HL-60/S4 (cell line): ENCODE results near the gene DDAH1.

Experiments
- in situ Hi-C: fragments of 300-500 bp; cut with MboI; formaldehyde crosslinking; loops from 2 replicates; pipeline ENCODE4 v1.14.3; 2022; ENCODE audit warnings: low sequenced_read_pairs

The DDAH1 gene

DNA sequence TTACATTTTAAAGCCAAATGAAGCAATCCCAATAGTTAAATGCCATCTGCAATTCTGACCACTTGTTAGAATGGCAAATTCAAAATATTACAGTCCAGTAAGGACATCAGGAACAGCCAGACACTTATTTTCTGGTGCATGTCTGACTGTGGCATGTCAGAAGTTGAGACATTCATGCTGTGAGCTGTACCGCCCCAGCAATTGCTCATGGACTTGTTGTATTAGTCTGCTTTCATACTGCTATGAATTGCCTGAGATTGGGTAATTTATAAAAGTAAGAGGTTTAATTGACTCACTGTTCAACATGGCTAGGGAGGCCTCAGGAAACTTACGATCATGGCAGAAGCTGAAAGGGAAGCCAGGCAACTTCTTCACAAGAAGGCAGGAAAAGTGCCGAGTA lies 19.1 kb downstream of the DDAH1 start:
- in situ Hi-C loops: no loop called here

- in situ Hi-C loops: no loop called here
These were observed 20.6 kb downstream of the DDAH1 start for GRCh38 chr1:85444381-85444780.

DNA sequence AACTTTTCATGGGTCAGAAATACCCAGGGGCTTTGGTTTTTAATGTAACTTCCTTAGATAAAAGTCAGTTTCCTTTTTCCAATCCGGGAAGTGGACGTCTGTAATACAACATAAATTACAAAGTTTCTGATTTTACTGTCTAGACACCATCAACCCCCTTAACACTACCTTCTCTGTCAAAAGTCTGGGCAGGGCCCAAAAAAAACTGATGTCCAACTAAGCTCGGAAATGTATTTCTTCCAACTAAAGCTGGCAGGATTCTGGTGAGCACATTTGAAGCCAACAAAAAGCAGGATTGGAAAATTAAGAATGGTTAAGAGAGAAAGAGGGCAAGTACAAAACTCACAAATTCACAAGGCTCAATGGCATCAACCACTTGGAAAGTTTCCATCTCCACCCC lies 24.3 kb downstream of the DDAH1 start:
- in situ Hi-C loops: no loop called here

DNA sequence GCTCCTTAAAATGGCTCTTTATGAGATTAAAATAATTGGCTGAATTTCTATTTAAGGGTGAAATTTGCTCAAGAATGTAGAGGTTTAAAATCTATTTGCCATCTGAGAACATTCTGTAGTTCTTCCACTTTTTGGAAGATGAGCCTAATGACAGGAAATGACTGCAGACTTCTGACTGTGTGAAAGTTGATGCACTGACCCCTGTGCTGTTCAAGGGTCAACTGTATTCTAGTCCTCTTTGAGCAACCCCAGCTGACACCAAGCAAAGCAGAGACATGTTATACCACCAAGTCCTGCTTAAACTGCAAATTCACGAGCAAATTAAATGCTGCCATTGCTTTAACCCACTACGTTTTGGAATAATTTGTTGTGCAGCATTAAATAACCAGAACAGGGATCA lies 26.6 kb downstream of the DDAH1 start:
- in situ Hi-C loops: no loop called here

DNA sequence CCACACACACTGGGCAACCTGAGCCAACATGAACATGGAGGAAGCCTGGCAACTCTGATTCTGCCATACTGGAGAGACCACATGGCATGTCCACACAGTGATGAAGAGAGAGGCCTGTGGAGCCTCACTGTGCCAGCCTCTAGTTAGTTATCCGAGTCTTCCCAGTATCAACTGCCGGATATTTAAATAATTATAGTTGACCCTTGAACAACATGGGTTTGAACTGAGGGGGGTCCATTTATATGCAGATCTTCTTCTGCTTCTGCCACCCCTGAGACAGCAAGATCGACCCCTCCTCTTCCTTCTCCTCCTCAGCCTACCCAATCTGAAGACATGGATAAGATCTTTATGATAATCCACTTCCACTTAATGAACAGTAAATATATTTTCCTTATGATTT lies 27.8 kb downstream of the DDAH1 start:
- in situ Hi-C loops: no loop called here

- in situ Hi-C loops: no loop called here
These were observed 31.9 kb downstream of the DDAH1 start for GRCh38 chr1:85433096-85433495.

GRCh38 chr1:85428471-85429089 lies 36.4 kb downstream of the DDAH1 start:
- in situ Hi-C loops: no loop called here

GRCh38 chr1:85427849-85428248 lies 37.1 kb downstream of the DDAH1 start:
- in situ Hi-C loops: no loop called here

GRCh38 chr1:85427331-85427730 lies 37.6 kb downstream of the DDAH1 start:
- in situ Hi-C loops: no loop called here

DNA sequence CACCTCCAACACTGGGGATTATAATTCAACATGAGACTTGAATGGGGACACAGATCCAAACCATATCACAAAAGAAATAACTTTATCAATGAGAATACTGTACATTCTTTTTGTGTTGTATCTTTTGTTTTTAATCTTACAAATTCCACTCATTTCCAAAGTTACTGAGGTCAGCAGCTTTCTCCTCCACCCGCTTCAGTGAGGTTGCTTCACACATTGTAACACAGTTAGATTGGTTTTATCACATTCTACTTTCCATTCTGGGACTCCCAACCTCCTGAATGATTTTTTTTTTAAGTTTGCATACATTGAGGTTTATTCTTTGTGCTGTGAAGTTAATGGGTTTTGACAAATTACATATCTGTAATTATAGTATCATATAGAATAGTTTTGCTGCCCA lies 43.8 kb downstream of the DDAH1 start:
- in situ Hi-C loops: no loop called here

- in situ Hi-C loops: no loop called here
These were observed 44.8 kb downstream of the DDAH1 start for GRCh38 chr1:85420199-85420598.

GRCh38 chr1:85417876-85418275 lies 47.1 kb downstream of the DDAH1 start:
- in situ Hi-C loops: no loop called here

- in situ Hi-C loops: no loop called here
These were observed 47.9 kb downstream of the DDAH1 start for GRCh38 chr1:85417017-85417416.

DNA sequence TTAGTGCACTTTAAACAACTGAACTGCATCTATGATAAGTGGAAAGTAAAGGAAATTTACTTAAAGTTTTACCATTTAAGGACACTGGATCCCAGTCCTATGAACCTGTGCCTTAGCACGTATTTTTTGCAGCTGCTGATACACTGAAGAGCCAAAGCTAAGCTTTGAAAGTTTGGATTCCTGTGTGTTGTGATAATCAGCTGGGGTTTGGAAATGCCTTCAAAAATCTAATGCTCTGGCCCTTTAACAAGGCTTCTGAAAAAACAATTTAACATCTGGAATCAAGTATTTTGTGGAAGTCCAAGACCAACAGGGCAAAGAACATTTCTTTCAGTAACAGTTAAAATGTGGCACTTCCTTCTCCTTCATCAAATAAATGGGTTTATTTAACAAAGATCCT lies 51.8 kb downstream of the DDAH1 start:
- in situ Hi-C loops: no loop called here

GRCh38 chr1:85411567-85412305 lies 53.2 kb downstream of the DDAH1 start:
- in situ Hi-C loops: no loop called here

DNA sequence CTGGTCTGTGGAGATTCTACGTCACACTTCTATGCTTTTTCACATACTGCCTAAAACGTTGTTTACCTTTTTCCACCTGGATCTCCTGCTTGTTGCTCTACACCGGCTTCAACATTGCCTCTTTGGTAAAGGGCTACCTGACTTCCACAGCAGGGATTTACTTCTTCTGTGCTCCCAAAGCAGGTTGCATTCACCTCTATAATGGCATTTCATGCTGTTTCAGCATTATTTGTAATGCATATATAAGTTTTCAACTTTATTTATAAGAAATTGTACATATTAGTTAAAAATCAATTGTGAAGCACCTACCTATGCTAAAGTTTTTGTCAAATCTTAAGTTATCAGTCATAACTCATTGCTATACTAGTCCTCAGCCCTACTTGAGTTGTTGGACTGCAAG lies 55.4 kb downstream of the DDAH1 start:
- in situ Hi-C loops: no loop called here

DNA sequence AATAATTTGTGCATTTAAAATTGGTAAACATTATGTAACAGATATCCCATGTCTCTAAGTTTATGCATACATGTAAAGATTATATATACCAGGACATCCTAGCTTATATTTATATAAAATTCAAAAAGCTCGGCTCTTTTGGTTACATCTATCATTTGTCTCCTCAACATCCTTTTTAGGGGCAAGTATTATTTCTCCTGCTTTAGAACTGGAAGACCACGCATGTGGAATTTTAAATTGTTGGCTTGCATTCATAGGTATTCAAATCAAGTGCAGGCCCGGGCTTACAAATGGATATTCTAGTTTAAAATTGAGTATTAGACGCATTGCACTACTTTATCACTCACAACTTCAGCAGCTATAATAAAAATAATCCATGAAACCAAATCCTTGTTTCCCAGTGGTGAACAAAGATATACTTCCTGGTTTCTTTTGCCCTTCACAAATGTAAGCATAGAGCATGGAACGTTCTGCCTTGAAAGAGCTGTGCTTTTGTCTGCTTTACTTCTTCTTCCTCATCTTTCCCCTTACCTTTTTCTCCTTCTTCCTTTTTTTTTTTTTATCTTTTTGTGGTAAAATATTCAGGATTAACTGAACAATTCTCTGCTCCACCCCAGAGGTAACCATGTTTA lies 57.1 kb downstream of the DDAH1 start:
- in situ Hi-C loops: no loop called here

DNA sequence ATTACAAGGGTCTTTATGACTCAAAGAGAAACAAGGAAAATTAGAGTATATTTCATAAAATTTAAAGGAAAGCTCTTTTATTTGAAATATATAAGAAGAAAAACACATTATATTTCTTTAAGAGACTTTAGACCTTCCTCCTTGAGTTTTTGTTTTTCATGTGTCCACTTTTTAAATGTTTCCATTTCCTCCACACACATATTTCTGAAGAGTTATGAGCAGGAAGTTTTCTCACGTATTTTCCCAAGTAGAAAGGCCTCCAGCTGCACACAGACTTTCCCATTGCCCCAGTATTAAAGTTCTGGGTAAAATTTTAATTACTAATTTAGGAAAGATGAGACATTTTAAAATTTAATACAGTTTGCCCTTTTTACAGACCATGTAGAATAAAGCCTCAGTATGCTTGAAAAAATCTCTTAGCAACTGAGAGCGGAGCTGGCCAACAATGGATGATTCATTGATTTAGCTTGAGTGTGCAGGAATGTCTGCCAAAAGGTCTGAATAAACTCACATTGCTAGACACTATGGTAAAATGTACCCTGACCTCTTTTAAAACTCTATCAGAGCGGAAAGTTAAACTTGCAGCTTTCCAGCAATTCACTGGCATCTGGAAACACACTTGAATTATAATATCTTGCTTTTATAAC lies 57.9 kb downstream of the DDAH1 start:
- in situ Hi-C loops: no loop called here

DNA sequence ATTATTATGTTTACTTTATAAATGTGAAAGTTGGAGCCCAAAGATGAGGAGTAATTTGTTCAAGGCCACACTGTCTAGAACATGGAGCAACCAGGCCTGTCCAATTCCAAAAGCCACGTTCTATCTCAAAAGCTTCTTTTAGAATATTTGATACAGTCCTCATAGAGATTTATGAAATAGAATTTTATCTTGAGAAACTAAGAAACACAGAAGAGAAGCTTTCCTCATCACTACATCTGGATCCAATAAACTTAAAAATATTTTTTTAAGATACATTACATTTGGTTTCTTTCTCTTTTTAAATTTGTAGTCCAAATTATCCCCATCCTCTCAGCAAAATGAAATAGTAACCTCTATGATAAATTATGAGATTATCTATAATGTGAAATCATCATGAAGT lies 58.9 kb downstream of the DDAH1 start:
- in situ Hi-C loops: no loop called here

- in situ Hi-C loops: no loop called here
These were observed 60.6 kb downstream of the DDAH1 start for GRCh38 chr1:85404408-85404807.

- in situ Hi-C loops: no loop called here
These were observed 66.4 kb downstream of the DDAH1 start for GRCh38 chr1:85398391-85399064.
